SK-N-SH (cell line): Measurements from ENCODE around the gene NEURL1. TPM values are rescaled to one million over a fixed set of nuclear protein-coding genes. Genes with fewer than 3 reads are reported as not detected.

Source experiments
- CTCF ChIA-PET: fragments of 300-600, 350-600 bp; formaldehyde crosslinking; extraction: SDS; loops from one replicate; lab custom pipeline; 2021; lab: Yijun Ruan, JAX
- POLR2A ChIA-PET: fragments of 350-600 bp; sonication (Branson Sonifier 250); formaldehyde crosslinking; extraction: SDS; loops from one replicate; lab custom pipeline; 2020; ENCODE audit warnings: antibody characterized with exemption, inconsistent platforms; lab: Yijun Ruan, JAX
- DNase-seq: peaks from one replicate; pipeline ENCODE4 v3.0.0; 2012
- H2AFZ ChIP-seq: fragments of 200-600 bp; sonication (generic); 2 replicates; pipeline ENCODE4 v1.8.1; 2016; ENCODE audit warnings: antibody characterized with exemption, mild to moderate bottlenecking, low read depth
- H3F3A ChIP-seq: fragments of 200-600 bp; sonication (generic); replicated peaks from 2 replicates; pipeline ENCODE3; 2016; ENCODE audit warnings: antibody characterized with exemption, mild to moderate bottlenecking; ENCODE audit not compliant: insufficient read depth
- H3K27ac ChIP-seq, 2 experiments: fragments of 200-500 bp in 1 of 2; fragments of 200-600 bp in 1 of 2; sonication (Bioruptor generic) in 1 of 2; sonication (generic), shearing (Covaris generic) in 1 of 2; 2 replicates each; pipeline versions ENCODE4 v1.5.1 to v1.6.1; 2014 to 2016; ENCODE audit warnings: low read depth in 2 of 2, inconsistent platforms in 1 of 2, low read length in 1 of 2, mild to moderate bottlenecking in 1 of 2, mixed read lengths in 1 of 2
- H3K27me3 ChIP-seq: fragments of 200-600 bp; sonication (generic), shearing (Covaris generic); 2 replicates; pipeline ENCODE4 v1.6.1; 2016; ENCODE audit warnings: mixed run types; ENCODE audit not compliant: insufficient read depth
- H3K36me3 ChIP-seq, 2 experiments: fragments of 200-500 bp in 1 of 2; fragments of 200-600 bp in 1 of 2; sonication (Bioruptor generic) in 1 of 2; sonication (generic) in 1 of 2; replicated peaks in 1 of 2; 2 replicates each; pipeline versions ENCODE3 to v1.5.1; 2014 to 2016; ENCODE audit warnings: low read length in 1 of 2, mild to moderate bottlenecking in 1 of 2; ENCODE audit not compliant: insufficient read depth in 2 of 2, control insufficient read depth in 1 of 2
- H3K4me1 ChIP-seq, 2 experiments: fragments of 200-500 bp in 1 of 2; fragments of 200-600 bp in 1 of 2; sonication (Bioruptor generic) in 1 of 2; sonication (generic), shearing (Covaris generic) in 1 of 2; 2 replicates each; pipeline versions ENCODE4 v1.5.1 to v1.6.1; 2014 to 2016; ENCODE audit warnings: low read depth in 1 of 2, low read length in 1 of 2, mixed run types in 1 of 2; ENCODE audit not compliant: insufficient read depth in 2 of 2, control insufficient read depth in 1 of 2
- H3K4me2 ChIP-seq: fragments of 200-600 bp; sonication (generic), shearing (Covaris generic); 2 replicates; pipeline ENCODE4 v1.6.1; 2017; ENCODE audit warnings: mixed run types
- H3K4me3 ChIP-seq, 2 experiments: fragments of 200-500 bp in 1 of 2; fragments of 200-600 bp in 1 of 2; sonication (Bioruptor generic) in 1 of 2; sonication (generic), shearing (Covaris generic) in 1 of 2; 2 replicates each; pipeline versions ENCODE4 v1.5.1 to v1.8.1; 2014 to 2016; ENCODE audit warnings: low read depth in 2 of 2, inconsistent platforms in 1 of 2, low read length in 1 of 2, mild to moderate bottlenecking in 1 of 2, mixed read lengths in 1 of 2, moderate library complexity in 1 of 2
- H3K79me2 ChIP-seq: fragments of 200-600 bp; sonication (generic); 2 replicates; pipeline ENCODE4 v1.8.1; 2017; ENCODE audit warnings: mild to moderate bottlenecking; ENCODE audit not compliant: insufficient read depth
- H3K9ac ChIP-seq: fragments of 200-600 bp; sonication (generic); 2 replicates; pipeline ENCODE4 v1.6.1; 2017; ENCODE audit warnings: mixed run types
- H3K9me2 ChIP-seq: fragments of 200-600 bp; sonication (generic); 2 replicates; pipeline ENCODE4 v1.6.1; 2017; ENCODE audit warnings: mixed run types
- H3K9me3 ChIP-seq: fragments of 200-600 bp; sonication (generic); 2 replicates; pipeline ENCODE4 v1.6.1; 2017; ENCODE audit warnings: mixed run types, mild to moderate bottlenecking, moderate library complexity
- H4K20me1 ChIP-seq: fragments of 200-600 bp; sonication (generic); 2 replicates; pipeline ENCODE4 v1.6.1; 2017; ENCODE audit warnings: mild to moderate bottlenecking, mixed run types; ENCODE audit not compliant: insufficient read depth
- EP300 ChIP-seq, 2 experiments: IDR thresholded peaks; 2 replicates each; pipeline versions ENCODE4 v1.4.0 to v1.6.1; 2012; ENCODE audit warnings: borderline replicate concordance in 1 of 2, low read depth in 1 of 2, low read length in 1 of 2
- FOSL2 ChIP-seq: IDR thresholded peaks from 2 replicates; pipeline ENCODE4 v1.4.0; 2012; ENCODE audit warnings: low read depth, mild to moderate bottlenecking, moderate library complexity, borderline replicate concordance
- FOXJ3 ChIP-seq: sonication (generic); formaldehyde crosslinking; IDR thresholded peaks from 2 replicates; pipeline ENCODE4 v1.5.1; 2020; ENCODE audit warnings: mild to moderate bottlenecking, missing genetic modification reagents
- FOXM1 ChIP-seq: IDR thresholded peaks from 2 replicates; pipeline ENCODE4 v1.4.0; 2012; ENCODE audit warnings: low read depth, mild to moderate bottlenecking
- JUND ChIP-seq: IDR thresholded peaks from 2 replicates; pipeline ENCODE4 v1.4.0; 2012
- MEF2A ChIP-seq: IDR thresholded peaks from 2 replicates; pipeline ENCODE4 v1.4.0; 2012; ENCODE audit warnings: low read depth, borderline replicate concordance
- MXI1 ChIP-seq: IDR thresholded peaks from 2 replicates; pipeline ENCODE4 v1.6.1; 2012; ENCODE audit warnings: mild to moderate bottlenecking, low read depth, low read length, improper control_type of control experiment
- NFIC ChIP-seq: IDR thresholded peaks from 2 replicates; pipeline ENCODE4 v1.4.0; 2012; ENCODE audit warnings: borderline replicate concordance
- NRF1 ChIP-seq: IDR thresholded peaks from 2 replicates; pipeline ENCODE4 v1.6.1; 2012; ENCODE audit warnings: low read depth, mild to moderate bottlenecking, low read length
- SIN3A ChIP-seq: IDR thresholded peaks from 2 replicates; pipeline ENCODE4 v1.6.1; 2012; ENCODE audit warnings: low read depth, mild to moderate bottlenecking, low read length, moderate library complexity, borderline replicate concordance
- TCF12 ChIP-seq: IDR thresholded peaks from 2 replicates; pipeline ENCODE4 v1.4.0; 2012
- YY1 ChIP-seq: IDR thresholded peaks from 2 replicates; pipeline ENCODE4 v1.4.0; 2012; ENCODE audit warnings: low read depth, mild to moderate bottlenecking
- WGBS: methylation state at CpG from one replicate; pipeline ENCODE4 v1.1.6; 2017; ENCODE audit warnings: low lambda C conversion rate; 5-methylcytosine and 5-hydroxymethylcytosine counted together
- polyA plus RNA-seq, 3 experiments: library from polyadenylated mRNA; depleted of rRNA; stranded (reverse); fragments of >200 nt; gene quantifications; 2 replicates each; pipeline ENCODE4 v1.2.3, GENCODE V29; 2012
- TF ChIP-seq, protein P1 (sequence below): IDR thresholded peaks from 2 replicates; pipeline ENCODE4 v1.4.0; 2012; ENCODE audit warnings: low read depth

The NEURL1 gene
- polyA plus RNA-seq, 1 of the 3 experiments (the other 2 are of a cell fraction): 0.05 TPM

DNA sequence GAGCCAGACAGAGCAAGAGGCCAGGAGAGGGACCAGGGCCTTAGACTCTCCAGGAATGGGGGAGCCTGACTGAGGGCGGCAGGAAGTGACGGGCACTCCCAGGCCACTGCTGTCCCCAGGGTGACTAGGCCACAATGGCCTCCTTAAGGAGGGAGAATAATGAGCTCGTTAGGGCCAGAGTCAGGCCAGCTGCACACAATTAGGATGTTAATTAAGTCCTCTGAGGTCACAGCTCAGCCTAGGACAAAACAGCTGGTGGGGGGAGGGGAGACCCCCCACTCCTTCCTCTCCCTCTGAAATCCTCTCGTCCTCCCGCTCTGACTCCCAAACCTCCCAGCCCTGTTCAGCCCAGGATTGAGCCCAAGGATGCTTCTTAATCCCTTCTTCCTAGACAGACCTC is 143.0 kb downstream of the NEURL1 start:
- Histone ChIP-seq H4K20me1 (no peaks in the 10 kb centered on the region), H3K36me3 (no peaks in the 10 kb centered on the region), H3K4me2 (no peak overlapping the region), H3K9me3 (no peaks in the 10 kb centered on the region), H3K79me2 (no peaks in the 10 kb centered on the region), H3F3A (no peaks in the 10 kb centered on the region), H3K27ac (peak overlapping the region in 1 of 2 experiments; percentile 43; a peak in 1 of 4 replicates), H3K9me2 (no peaks in the 10 kb centered on the region), H3K4me1 (peaks cover 0 to 60% of the 10 kb centered on the region in 2 experiments; a peak in 1 of 4 replicates), H3K27me3 (no peaks in the 10 kb centered on the region), H2AFZ (no peak overlapping the region), H3K4me3 (no peak overlapping the region), H3K9ac (no peak overlapping the region)
- TF ChIP-seq NFIC (no peak), TCF12 (no peak), JUND (no peak), EP300 (IDR thresholded peaks at IDR 0.05; ENCODE audit: borderline replicate concordance in 1 of 2, low read depth in 1 of 2, low read length in 1 of 2) (no peak), FOXJ3 (CRISPR knock-in tag) (no peak), MXI1 (no peak), SIN3A (no peak), MEF2A (no peak), YY1 (no peak), NRF1 (no peak), FOSL2 (no peak), FOXM1 (no peak)
- TF ChIP-seq, protein P1, sequence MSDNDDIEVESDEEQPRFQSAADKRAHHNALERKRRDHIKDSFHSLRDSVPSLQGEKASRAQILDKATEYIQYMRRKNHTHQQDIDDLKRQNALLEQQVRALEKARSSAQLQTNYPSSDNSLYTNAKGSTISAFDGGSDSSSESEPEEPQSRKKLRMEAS: no peak
- ChIA-PET POLR2A (no interaction called here), CTCF (interaction anchor here (1.0 to 3.1 kb wide), 3 partner anchors 17 to 50 kb away, joined by 3 to 8 read pairs (median 6); no protein-coding TSS in a partner anchor)
- 100% methylated on average over 4 of the region's 5 CpGs for WGBS
- no peak for DNase-seq

DNA sequence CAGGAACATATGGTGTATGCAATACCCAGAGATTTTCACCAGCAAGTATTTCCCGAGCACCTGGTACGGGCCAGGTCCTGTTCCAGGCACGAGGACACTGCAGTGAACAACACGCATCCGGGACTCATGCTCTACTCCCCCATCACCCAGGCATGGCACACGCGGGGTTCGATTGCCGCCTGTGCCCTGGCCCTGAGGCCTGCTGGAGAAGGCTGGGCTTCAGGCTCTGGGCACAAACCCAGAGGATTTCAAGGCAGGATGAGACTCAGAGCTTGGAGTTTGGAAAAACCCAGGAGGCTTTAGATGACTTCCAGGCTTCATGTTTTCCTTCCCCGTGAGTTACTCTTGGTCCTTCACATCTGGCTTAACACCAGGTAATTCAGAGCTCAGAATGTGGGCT is 143.5 kb downstream of the NEURL1 start:
- H3K4me2 ChIP-seq: no peak overlapping the region
- H3K9ac ChIP-seq: no peak overlapping the region
- 84% methylated on average over 7 of the region's 10 CpGs for WGBS
- CTCF ChIA-PET: interaction anchor here (0.6 to 5.3 kb wide), 7 partner anchors 15 to 382 kb away, joined by 3 to 20 read pairs (median 3); no protein-coding TSS in a partner anchor
- no peaks in the 10 kb centered on the region for H3F3A ChIP-seq
- peak overlapping the region in 1 of 2 experiments; percentile 43; a peak in 1 of 4 replicates for H3K27ac ChIP-seq
- H3K36me3 ChIP-seq: no peaks in the 10 kb centered on the region
- no peak for TF ChIP-seq JUND
- POLR2A ChIA-PET: no interaction called here
- H3K79me2 ChIP-seq: no peaks in the 10 kb centered on the region
- no peak overlapping the region for H3K4me3 ChIP-seq
- no peaks in the 10 kb centered on the region for H3K27me3 ChIP-seq
- H3K9me3 ChIP-seq: no peaks in the 10 kb centered on the region
- no peak for DNase-seq
- H3K9me2 ChIP-seq: no peaks in the 10 kb centered on the region
- no peaks in the 10 kb centered on the region for H4K20me1 ChIP-seq
- H2AFZ ChIP-seq: no peak overlapping the region
- H3K4me1 ChIP-seq: peaks cover 0 to 62% of the 10 kb centered on the region in 2 experiments; a peak in 1 of 4 replicates
